HepG2 (cell line): ENCODE measurements around the gene NCKAP5L. TPM values are rescaled to one million over a fixed set of nuclear protein-coding genes. Genes with fewer than 3 reads are reported as not detected.

ENCODE experiments used
- BHLHE40 ChIP-seq: IDR thresholded peaks from 2 replicates; pipeline ENCODE4 v1.6.1; 2011; ENCODE audit warnings: low read length, improper control_type of control experiment
- ETV5 ChIP-seq: IDR thresholded peaks from 2 replicates; pipeline ENCODE4 v1.6.1; 2018; ENCODE audit warnings: missing biosample characterization, missing genetic modification reagents, inconsistent platforms, borderline replicate concordance
- KDM5B ChIP-seq: sonication (generic); formaldehyde crosslinking; IDR thresholded peaks from 2 replicates; pipeline ENCODE4 v1.4.0; 2020; ENCODE audit warnings: missing genetic modification reagents, mild to moderate bottlenecking, borderline replicate concordance
- MAFF ChIP-seq: IDR thresholded peaks from 2 replicates; pipeline ENCODE4 v1.6.1; 2011; ENCODE audit warnings: low read depth, low read length, improper control_type of control experiment
- RARA ChIP-seq: IDR thresholded peaks from 2 replicates; pipeline ENCODE4 v1.6.1; 2016; ENCODE audit warnings: missing genetic modification reagents, missing compliant biosample characterization
- SIX4 ChIP-seq: sonication (generic); formaldehyde crosslinking; IDR thresholded peaks from 2 replicates; pipeline ENCODE4 v1.4.0; 2020; ENCODE audit warnings: missing genetic modification reagents
- SMC3 ChIP-seq: IDR thresholded peaks from 2 replicates; pipeline ENCODE4 v1.6.1; 2011; ENCODE audit warnings: low read length, improper control_type of control experiment
- STAG1 ChIP-seq: sonication (generic); formaldehyde crosslinking; IDR thresholded peaks from 2 replicates; pipeline ENCODE4 v1.4.0; 2020; ENCODE audit warnings: missing genetic modification reagents
- TEAD3 ChIP-seq: optimal IDR thresholded peaks from 2 replicates; pipeline ENCODE3; 2016; ENCODE audit warnings: borderline replicate concordance
- TSC22D2 ChIP-seq: sonication (generic); formaldehyde crosslinking; IDR thresholded peaks from 2 replicates; pipeline ENCODE4 v1.5.1; 2020; ENCODE audit warnings: missing genetic modification reagents, mild to moderate bottlenecking, borderline replicate concordance
- YY1 ChIP-seq: IDR thresholded peaks from 2 replicates; pipeline ENCODE4 v1.6.1; 2011; ENCODE audit warnings: low read length, low read depth, moderate library complexity, mild to moderate bottlenecking; ENCODE audit not compliant: insufficient read depth, insufficient replicate concordance
- ZNF446 ChIP-seq: sonication (generic); formaldehyde crosslinking; IDR thresholded peaks from 2 replicates; pipeline ENCODE4 v1.5.0; 2020; ENCODE audit warnings: mild to moderate bottlenecking, missing genetic modification reagents
- ZNF672 ChIP-seq: sonication (generic); formaldehyde crosslinking; IDR thresholded peaks from 2 replicates; pipeline ENCODE4 v1.8.1; 2022; ENCODE audit warnings: missing genetic modification reagents
- ZNF883 ChIP-seq: sonication (generic); formaldehyde crosslinking; IDR thresholded peaks from 2 replicates; pipeline ENCODE4 v1.5.1; 2020; ENCODE audit warnings: mild to moderate bottlenecking, missing genetic modification reagents; ENCODE audit errors: not compliant biosample characterization
- polyA plus RNA-seq, 8 experiments: library from polyadenylated mRNA; depleted of rRNA in 3 of 8; stranded (reverse) in 7 of 8; unstranded in 1 of 8; fragments of >200 nt; fragmentation: Illumina TruSeq in 4 of 8; extraction: Trizol in 4 of 8; gene quantifications; 2 replicates each; pipeline versions ENCODE4 v1.2.1 to v1.2.3, GENCODE V29; 2011 to 2016; ENCODE audit warnings: low read depth in 4 of 8, missing spikeins in 1 of 8, mixed read lengths in 1 of 8; ENCODE audit not compliant: insufficient read depth in 1 of 8
- total RNA-seq, 5 experiments: library from RNA; depleted of rRNA; stranded (reverse); fragments of >200 nt; fragmentation: Illumina TruSeq; extraction: Trizol; gene quantifications; 2 replicates each; pipeline ENCODE4 v1.2.3, GENCODE V29; 2016; ENCODE audit warnings: low read depth in 1 of 5
- TF ChIP-seq, protein P1 (sequence below): sonication (generic); formaldehyde crosslinking; IDR thresholded peaks from 2 replicates; pipeline ENCODE4 v1.4.0; 2020; ENCODE audit warnings: missing genetic modification reagents
- TF ChIP-seq, protein P2 (sequence below): sonication (generic); formaldehyde crosslinking; IDR thresholded peaks from 2 replicates; pipeline ENCODE4 v1.5.1; 2020; ENCODE audit warnings: mild to moderate bottlenecking, moderate library complexity, missing genetic modification reagents
- TF ChIP-seq, protein P3 (sequence below): sonication (generic); formaldehyde crosslinking; IDR thresholded peaks from 2 replicates; pipeline ENCODE4 v1.5.0; 2020; ENCODE audit warnings: mild to moderate bottlenecking, missing genetic modification reagents, moderate library complexity

Gene NCKAP5L
- total and polyA plus RNA-seq, 2 of the 13 experiments (the other 11 are each of a cell fraction or from before 2014, with no cell fraction given): 4.1 to 9.0 TPM

DNA sequence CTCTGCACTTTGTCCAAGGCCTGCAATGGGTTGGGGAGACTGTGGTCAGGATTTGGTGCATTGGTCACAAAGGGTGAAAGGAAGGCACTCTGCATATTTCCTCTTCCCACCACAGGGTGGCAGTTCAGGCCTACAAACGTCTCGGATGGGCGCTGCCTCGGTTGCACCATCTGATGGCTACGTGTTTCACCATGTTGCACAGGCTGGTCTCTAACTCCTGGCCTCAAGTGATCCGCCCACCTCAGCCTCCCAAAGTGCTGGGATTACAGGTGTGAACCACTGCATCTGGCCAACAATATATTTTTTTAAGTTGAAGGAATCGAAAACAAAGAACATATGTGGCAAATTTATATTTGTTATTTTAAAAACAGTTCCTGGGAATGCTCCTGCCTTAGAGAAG, 51.8 kb downstream of the NCKAP5L start (continued):
- TF ChIP-seq KDM5B (CRISPR knock-in tag) (0 out of 2 replicates have a peak, but pooled peaks have one; percentile 24), YY1 (peak; percentile 18), TSC22D2 (CRISPR knock-in tag) (no peak), BHLHE40 (no peak), STAG1 (peak; percentile 92), ETV5 (CRISPR knock-in tag) (0 out of 2 replicates have a peak, but pooled peaks have one; percentile 19), ZNF672 (CRISPR knock-in tag) (no peak), MAFF (0 out of 2 replicates have a peak, but pooled peaks have one; percentile 4), RARA (no peak), SIX4 (CRISPR knock-in tag) (no peak), ZNF446 (CRISPR knock-in tag) (no peak), TEAD3 (CRISPR knock-in tag) (peak; percentile 68), ZNF883 (CRISPR knock-in tag) (no peak), SMC3 (peak; percentile 90)
- TF ChIP-seq, protein P1, sequence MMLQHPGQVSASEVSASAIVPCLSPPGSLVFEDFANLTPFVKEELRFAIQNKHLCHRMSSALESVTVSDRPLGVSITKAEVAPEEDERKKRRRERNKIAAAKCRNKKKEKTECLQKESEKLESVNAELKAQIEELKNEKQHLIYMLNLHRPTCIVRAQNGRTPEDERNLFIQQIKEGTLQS (CRISPR knock-in tag): no peak
- TF ChIP-seq, protein P2, sequence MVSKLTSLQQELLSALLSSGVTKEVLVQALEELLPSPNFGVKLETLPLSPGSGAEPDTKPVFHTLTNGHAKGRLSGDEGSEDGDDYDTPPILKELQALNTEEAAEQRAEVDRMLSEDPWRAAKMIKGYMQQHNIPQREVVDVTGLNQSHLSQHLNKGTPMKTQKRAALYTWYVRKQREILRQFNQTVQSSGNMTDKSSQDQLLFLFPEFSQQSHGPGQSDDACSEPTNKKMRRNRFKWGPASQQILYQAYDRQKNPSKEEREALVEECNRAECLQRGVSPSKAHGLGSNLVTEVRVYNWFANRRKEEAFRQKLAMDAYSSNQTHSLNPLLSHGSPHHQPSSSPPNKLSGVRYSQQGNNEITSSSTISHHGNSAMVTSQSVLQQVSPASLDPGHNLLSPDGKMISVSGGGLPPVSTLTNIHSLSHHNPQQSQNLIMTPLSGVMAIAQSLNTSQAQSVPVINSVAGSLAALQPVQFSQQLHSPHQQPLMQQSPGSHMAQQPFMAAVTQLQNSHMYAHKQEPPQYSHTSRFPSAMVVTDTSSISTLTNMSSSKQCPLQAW (CRISPR knock-in tag): peak; percentile 25; the same call in 1 of the 2 replicates
- TF ChIP-seq, protein P3, sequence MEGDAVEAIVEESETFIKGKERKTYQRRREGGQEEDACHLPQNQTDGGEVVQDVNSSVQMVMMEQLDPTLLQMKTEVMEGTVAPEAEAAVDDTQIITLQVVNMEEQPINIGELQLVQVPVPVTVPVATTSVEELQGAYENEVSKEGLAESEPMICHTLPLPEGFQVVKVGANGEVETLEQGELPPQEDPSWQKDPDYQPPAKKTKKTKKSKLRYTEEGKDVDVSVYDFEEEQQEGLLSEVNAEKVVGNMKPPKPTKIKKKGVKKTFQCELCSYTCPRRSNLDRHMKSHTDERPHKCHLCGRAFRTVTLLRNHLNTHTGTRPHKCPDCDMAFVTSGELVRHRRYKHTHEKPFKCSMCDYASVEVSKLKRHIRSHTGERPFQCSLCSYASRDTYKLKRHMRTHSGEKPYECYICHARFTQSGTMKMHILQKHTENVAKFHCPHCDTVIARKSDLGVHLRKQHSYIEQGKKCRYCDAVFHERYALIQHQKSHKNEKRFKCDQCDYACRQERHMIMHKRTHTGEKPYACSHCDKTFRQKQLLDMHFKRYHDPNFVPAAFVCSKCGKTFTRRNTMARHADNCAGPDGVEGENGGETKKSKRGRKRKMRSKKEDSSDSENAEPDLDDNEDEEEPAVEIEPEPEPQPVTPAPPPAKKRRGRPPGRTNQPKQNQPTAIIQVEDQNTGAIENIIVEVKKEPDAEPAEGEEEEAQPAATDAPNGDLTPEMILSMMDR: peak; percentile 94
